ENCODE results near the gene NRSN1. TPM values are rescaled to one million over a fixed set of nuclear protein-coding genes. Genes with fewer than 3 reads are reported as not detected.

NRSN1 gene
- total RNA-seq, 4 donors from 2014 or later: 0.35 TPM; not detected in 3

DNA sequence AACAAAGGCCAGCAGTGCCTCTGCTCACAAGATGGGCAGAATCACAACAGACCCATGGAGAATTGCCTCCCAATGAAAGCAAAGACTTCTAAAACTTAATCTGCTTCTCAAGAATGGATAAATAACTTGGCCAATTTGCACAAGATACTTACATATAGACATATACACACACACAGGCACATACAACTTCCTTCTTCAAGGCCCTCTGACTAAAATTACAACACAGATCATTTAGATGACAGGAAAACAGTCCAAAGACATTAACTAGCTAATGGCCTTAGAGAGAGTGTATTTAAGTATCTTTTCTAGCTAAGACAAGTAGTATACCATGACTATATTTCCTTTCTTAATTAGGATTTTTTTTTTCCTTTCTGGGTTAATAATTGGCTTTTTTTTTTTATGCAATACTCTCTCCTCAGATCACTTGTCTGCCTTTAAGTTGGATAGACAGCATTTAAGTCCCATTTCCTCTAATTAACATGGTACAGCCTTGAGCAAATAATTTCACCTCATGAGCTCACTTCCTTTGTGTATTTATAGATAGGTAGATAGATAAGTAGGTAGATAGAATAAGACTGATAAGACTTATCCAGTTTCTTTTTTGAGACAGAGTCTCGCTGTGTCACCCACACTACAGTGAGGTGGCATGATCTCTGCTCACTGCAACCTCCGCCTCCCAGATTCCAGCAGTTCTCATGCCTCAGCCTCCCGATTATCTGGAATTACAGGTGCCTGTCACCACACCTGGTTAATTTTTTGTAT, 70.0 kb downstream of the NRSN1 start:
- H3K4me3 ChIP-seq: no peak overlapping the region
- H3K9me3 ChIP-seq: no peaks in the 10 kb centered on the region
- no peaks in the 10 kb centered on the region for H3K4me1 ChIP-seq
- no peak overlapping the region for H3K27ac ChIP-seq
- intact Hi-C loops (cut with DNase I; ENCODE audit: low total_unique reads): no loop called here
- no peak for DNase-seq
- no peaks in the 10 kb centered on the region for H3K36me3 ChIP-seq
- no peak for TF ChIP-seq POLR2A (IDR thresholded peaks at IDR 0.05)
- TF ChIP-seq, protein P1, sequence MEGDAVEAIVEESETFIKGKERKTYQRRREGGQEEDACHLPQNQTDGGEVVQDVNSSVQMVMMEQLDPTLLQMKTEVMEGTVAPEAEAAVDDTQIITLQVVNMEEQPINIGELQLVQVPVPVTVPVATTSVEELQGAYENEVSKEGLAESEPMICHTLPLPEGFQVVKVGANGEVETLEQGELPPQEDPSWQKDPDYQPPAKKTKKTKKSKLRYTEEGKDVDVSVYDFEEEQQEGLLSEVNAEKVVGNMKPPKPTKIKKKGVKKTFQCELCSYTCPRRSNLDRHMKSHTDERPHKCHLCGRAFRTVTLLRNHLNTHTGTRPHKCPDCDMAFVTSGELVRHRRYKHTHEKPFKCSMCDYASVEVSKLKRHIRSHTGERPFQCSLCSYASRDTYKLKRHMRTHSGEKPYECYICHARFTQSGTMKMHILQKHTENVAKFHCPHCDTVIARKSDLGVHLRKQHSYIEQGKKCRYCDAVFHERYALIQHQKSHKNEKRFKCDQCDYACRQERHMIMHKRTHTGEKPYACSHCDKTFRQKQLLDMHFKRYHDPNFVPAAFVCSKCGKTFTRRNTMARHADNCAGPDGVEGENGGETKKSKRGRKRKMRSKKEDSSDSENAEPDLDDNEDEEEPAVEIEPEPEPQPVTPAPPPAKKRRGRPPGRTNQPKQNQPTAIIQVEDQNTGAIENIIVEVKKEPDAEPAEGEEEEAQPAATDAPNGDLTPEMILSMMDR (IDR thresholded peaks at IDR 0.05): no peak
- no peaks in the 10 kb centered on the region for H3K27me3 ChIP-seq

Small RNA genes lying within 50 kb of the gene (small RNA-seq; reads per million reads assigned to genes)
- not detected for gene RF00218

Other genes with a start within 250 kb of the NRSN1 start
- 1 to 10 TPM in 2 of 4 donors, not detected in 2; 1.0 to 7.4 TPM for gene DCDC2, start 231.8 kb downstream of the NRSN1 start, total RNA-seq